Measurements from ENCODE around the gene C17orf114.

The C17orf114 gene

DNA sequence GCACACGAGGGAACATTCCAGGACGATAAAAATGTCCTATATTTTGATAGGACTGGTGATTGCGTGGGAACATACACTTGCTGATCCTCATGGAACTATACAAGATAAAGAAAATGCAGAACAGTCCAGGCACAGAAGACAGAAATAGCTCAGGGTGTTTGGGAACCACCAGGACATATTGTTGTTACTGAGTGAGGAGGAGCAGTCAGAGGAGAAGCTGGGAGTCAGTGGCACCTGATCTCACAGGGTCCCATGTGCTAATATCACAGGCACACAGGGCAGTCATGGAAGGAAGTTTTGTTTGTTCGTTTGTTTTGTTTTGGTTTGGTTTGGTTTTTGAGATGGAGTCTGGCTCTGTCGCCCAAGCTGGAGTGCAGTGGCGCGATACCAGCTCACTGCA is 10.6 kb upstream of the C17orf114 start:
- peaks cover 0 to 21% of the 10 kb centered on the region in 2 donors for H3K36me3 ChIP-seq (replicated peaks in 1 of 2)
- no peak for DNase-seq
- no peaks in the 10 kb centered on the region for H3K9me3 ChIP-seq (replicated peaks in 1 of 3)
- WGBS, 4 donors: 87 to 93% (median 91%) methylated on average over 7 of the region's 7 CpGs
- H3K27me3 ChIP-seq: no peaks in the 10 kb centered on the region
- H3K4me1 ChIP-seq (replicated peaks in 1 of 2): peaks cover 7 to 10% of the 10 kb centered on the region in 2 donors
- intact Hi-C loops (cut with DNase I): no loop called here
- no peak overlapping the region for H3K4me3 ChIP-seq
- TF ChIP-seq POLR2A (IDR thresholded peaks at IDR 0.05): no peak
- TF ChIP-seq CTCF (IDR thresholded peaks at IDR 0.05): no peak
- no peak overlapping the region for H3K27ac ChIP-seq

DNA sequence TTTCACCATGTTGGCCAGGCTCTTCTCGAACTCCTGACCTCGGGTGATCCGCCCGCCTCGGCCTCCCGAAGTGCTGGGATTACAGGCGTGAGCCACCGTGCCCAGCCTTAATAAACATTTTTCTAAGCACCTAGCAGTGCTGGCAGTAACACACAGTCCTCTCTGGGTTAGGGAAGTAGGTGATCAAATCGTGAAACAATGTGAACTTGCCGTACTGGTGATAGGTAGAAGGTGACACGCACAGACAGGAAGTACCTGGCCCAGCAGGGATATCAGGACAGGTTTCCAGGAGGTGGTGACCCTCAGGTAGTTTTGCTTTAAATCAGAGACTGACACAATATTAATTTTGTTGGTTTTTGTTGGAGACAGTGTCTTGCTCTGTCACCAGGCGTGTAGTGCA is 9.3 kb upstream of the C17orf114 start:
- Histone ChIP-seq H3K4me1 (replicated peaks in 1 of 2) (peaks cover 11 to 13% of the 10 kb centered on the region in 2 donors), H3K9me3 (replicated peaks in 1 of 3) (no peaks in the 10 kb centered on the region), H3K4me3 (no peak overlapping the region), H3K36me3 (replicated peaks in 1 of 2) (peaks cover 0 to 12% of the 10 kb centered on the region in 2 donors), H3K27ac (no peak overlapping the region), H3K27me3 (no peaks in the 10 kb centered on the region)
- DNase-seq: no peak
- WGBS, 4 donors: 92 to 97% (median 95%) methylated on average over 11 to 12 of the region's 12 CpGs
- TF ChIP-seq CTCF (IDR thresholded peaks at IDR 0.05): no peak
- TF ChIP-seq POLR2A (IDR thresholded peaks at IDR 0.05): no peak
- intact Hi-C loops (cut with DNase I): no loop called here

- peak in 1 of 7 donors; percentile 31 for DNase-seq
- 66 to 68% (median 67%) methylated on average over 13 of the region's 13 CpGs for WGBS, 4 donors
- no peak for TF ChIP-seq CTCF (IDR thresholded peaks at IDR 0.05)
- TF ChIP-seq POLR2A (IDR thresholded peaks at IDR 0.05): no peak
- H3K36me3 ChIP-seq (replicated peaks in 1 of 2): peaks cover 0 to 6% of the 10 kb centered on the region in 2 donors
- H3K27ac ChIP-seq: no peak overlapping the region
- H3K4me3 ChIP-seq: no peak overlapping the region
- H3K9me3 ChIP-seq (replicated peaks in 1 of 3): no peaks in the 10 kb centered on the region
- no peaks in the 10 kb centered on the region for H3K27me3 ChIP-seq
- intact Hi-C loops (cut with DNase I): no loop called here
- H3K4me1 ChIP-seq (replicated peaks in 1 of 2): peaks cover 11 to 19% of the 10 kb centered on the region in 2 donors
Observed at GRCh38 chr17:4810696-4811290, 8.7 kb upstream of the C17orf114 start.

DNA sequence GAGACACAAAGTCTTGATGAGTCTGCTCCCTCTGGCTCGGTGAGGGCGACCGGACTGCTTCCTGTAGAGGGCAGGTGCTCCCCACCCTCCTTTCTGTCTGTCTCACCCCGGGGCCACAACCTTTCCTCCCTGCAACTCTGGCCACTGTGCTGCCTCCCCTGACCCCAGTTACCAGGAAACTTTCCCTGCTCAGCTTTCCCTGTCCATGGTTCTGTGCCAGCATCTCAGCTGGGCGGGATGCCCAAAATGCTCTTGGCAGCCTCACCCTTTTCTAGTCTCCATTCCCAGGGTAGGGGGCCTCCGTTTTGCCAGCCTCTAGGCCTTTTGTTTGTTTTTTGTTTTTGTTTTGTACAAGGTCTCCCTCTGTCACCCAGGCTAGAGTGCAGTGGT is 6.2 kb upstream of the C17orf114 start:
- Histone ChIP-seq H3K36me3 (replicated peaks in 1 of 2) (no peaks in the 10 kb centered on the region), H3K4me1 (replicated peaks in 1 of 2) (peaks cover 11 to 19% of the 10 kb centered on the region in 2 donors), H3K4me3 (no peak overlapping the region), H3K9me3 (replicated peaks in 1 of 3) (no peaks in the 10 kb centered on the region), H3K27me3 (no peaks in the 10 kb centered on the region), H3K27ac (no peak overlapping the region)
- WGBS, 4 donors: 38 to 56% (median 40%) methylated on average over 2 to 6 of the region's 6 CpGs
- peak in 6 of 7 donors; percentile 60 to 81 (median 75) for DNase-seq
- intact Hi-C loops (cut with DNase I): loop anchor here in 1 of 2 donors (5.0 kb wide), 1 partner anchor 74 kb away; no protein-coding TSS in a partner anchor
- TF ChIP-seq CTCF (IDR thresholded peaks at IDR 0.05): no peak
- TF ChIP-seq POLR2A (IDR thresholded peaks at IDR 0.05): no peak
